PFSK-1 (cell line): Measurements from ENCODE around the gene VIL1.

Source experiments
- POLR2AphosphoS5 ChIP-seq: IDR thresholded peaks from 2 replicates; pipeline ENCODE4 v1.6.1; 2012; ENCODE audit warnings: low read depth, mild to moderate bottlenecking, control low read depth, low read length, moderate library complexity
- TF ChIP-seq, protein P1 (sequence below), 2 experiments: IDR thresholded peaks; 2 replicates each; pipeline versions ENCODE4 v1.6.1 to v1.8.0; 2011 to 2012; ENCODE audit warnings: low read depth in 2 of 2, low read length in 2 of 2, control low read depth in 1 of 2, inconsistent platforms in 1 of 2, mild to moderate bottlenecking in 1 of 2, moderate library complexity in 1 of 2; ENCODE audit not compliant: insufficient read depth in 1 of 2

GRCh38 chr2:218422403-218423086 lies 3.6 kb downstream of the VIL1 start:
- no peak for TF ChIP-seq POLR2AphosphoS5
- TF ChIP-seq, protein P1, sequence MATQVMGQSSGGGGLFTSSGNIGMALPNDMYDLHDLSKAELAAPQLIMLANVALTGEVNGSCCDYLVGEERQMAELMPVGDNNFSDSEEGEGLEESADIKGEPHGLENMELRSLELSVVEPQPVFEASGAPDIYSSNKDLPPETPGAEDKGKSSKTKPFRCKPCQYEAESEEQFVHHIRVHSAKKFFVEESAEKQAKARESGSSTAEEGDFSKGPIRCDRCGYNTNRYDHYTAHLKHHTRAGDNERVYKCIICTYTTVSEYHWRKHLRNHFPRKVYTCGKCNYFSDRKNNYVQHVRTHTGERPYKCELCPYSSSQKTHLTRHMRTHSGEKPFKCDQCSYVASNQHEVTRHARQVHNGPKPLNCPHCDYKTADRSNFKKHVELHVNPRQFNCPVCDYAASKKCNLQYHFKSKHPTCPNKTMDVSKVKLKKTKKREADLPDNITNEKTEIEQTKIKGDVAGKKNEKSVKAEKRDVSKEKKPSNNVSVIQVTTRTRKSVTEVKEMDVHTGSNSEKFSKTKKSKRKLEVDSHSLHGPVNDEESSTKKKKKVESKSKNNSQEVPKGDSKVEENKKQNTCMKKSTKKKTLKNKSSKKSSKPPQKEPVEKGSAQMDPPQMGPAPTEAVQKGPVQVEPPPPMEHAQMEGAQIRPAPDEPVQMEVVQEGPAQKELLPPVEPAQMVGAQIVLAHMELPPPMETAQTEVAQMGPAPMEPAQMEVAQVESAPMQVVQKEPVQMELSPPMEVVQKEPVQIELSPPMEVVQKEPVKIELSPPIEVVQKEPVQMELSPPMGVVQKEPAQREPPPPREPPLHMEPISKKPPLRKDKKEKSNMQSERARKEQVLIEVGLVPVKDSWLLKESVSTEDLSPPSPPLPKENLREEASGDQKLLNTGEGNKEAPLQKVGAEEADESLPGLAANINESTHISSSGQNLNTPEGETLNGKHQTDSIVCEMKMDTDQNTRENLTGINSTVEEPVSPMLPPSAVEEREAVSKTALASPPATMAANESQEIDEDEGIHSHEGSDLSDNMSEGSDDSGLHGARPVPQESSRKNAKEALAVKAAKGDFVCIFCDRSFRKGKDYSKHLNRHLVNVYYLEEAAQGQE (IDR thresholded peaks at IDR 0.05; ENCODE audit: insufficient read depth in 1 of 2, low read depth in 2 of 2, low read length in 2 of 2): no peak
